ENCODE results near the gene PTPRC.

The PTPRC gene

DNA sequence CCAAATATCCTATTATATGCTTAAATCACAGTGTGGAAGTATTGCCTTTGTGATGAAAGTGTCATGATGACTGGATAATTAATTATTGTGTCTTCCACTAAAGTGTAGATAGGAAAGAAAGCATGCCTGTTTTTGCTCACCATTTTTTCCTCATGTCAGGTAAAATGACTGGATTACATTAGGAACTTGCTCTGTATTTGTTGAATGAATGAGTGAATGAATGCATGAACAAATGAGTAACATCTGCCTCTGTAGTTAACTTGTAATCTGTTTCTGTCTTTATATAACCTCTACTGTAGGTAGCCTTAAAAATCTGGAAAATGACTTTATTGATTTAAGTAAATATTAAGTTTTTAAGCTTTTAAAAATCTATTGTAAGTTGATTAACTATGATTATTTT is 2.9 kb upstream of the PTPRC start:
- ChIA-PET POLR2A (interaction anchor here (1.0 kb wide), 1 partner anchor 15 kb away, joined by 3 read pairs; no protein-coding TSS in a partner anchor), CTCF (interaction anchor here (1.4 to 2.3 kb wide), 4 partner anchors 14 to 38 kb away, joined by 3 to 14 read pairs (median 4); no protein-coding TSS in a partner anchor)
- H3K36me3 ChIP-seq (ENCODE audit: control insufficient read depth in 4 of 4, insufficient read depth in 4 of 4, low read length in 3 of 4): no peaks in the 10 kb centered on the region
- peaks cover 11 to 46% (median 29%) of the 10 kb centered on the region in 4 experiments for H3K4me1 ChIP-seq (ENCODE audit: control extremely low read depth in 1 of 4, control insufficient read depth in 4 of 4, insufficient read depth in 4 of 4, low read length in 3 of 4)
- H3K9me3 ChIP-seq (ENCODE audit: control extremely low read depth in 1 of 5, control insufficient read depth in 4 of 5, insufficient read depth in 2 of 5, low read depth in 1 of 5, low read length in 4 of 5): peaks cover 0 to 8% (median 0%) of the 10 kb centered on the region in 5 experiments
- no peak overlapping the region for H3K27ac ChIP-seq (ENCODE audit: insufficient read depth in 1 of 2, low read depth in 1 of 2, low read length in 2 of 2, poor library complexity in 1 of 2, severe bottlenecking in 2 of 2)
- H3K27me3 ChIP-seq (replicated peaks in 2 of 5; ENCODE audit: control insufficient read depth in 4 of 5, insufficient read depth in 5 of 5, low read length in 4 of 5): no peaks in the 10 kb centered on the region
- no peak for DNase-seq
- H3K4me3 ChIP-seq (ENCODE audit: control insufficient read depth in 1 of 7, extremely low read depth in 1 of 7, insufficient read depth in 4 of 7, low read depth in 2 of 7, low read length in 6 of 7): no peak overlapping the region

DNA sequence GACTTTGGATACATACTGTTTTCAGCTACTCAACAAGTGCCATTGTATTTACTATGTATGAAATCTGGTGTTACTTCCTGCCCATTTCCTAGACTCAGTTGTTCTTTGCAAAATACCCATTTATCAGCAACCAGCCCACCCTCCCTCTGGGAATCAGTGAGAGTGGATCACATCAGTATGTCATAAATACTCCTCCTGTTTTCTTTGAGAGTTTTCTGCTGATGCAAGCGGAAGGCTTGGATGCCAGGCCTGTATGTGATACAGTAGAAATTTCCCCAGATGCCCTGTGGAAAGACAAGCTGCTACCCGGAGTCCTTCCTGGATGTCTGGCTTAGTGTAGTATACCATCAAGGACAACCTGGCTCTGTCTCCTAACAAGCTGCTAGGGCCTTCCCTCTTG is 2.4 kb upstream of the PTPRC start:
- 92% methylated on average over 2 of the region's 2 CpGs for WGBS (ENCODE audit: insufficient coverage)
- no peak for DNase-seq
- no peak overlapping the region for H3K4me3 ChIP-seq (ENCODE audit: control insufficient read depth in 1 of 7, extremely low read depth in 1 of 7, insufficient read depth in 4 of 7, low read depth in 2 of 7, low read length in 6 of 7)
- H3K4me1 ChIP-seq (ENCODE audit: control extremely low read depth in 1 of 4, control insufficient read depth in 4 of 4, insufficient read depth in 4 of 4, low read length in 3 of 4): peaks cover 14 to 46% (median 29%) of the 10 kb centered on the region in 4 experiments
- no peak overlapping the region for H3K27ac ChIP-seq (ENCODE audit: insufficient read depth in 1 of 2, low read depth in 1 of 2, low read length in 2 of 2, poor library complexity in 1 of 2, severe bottlenecking in 2 of 2)
- H3K9me3 ChIP-seq (ENCODE audit: control extremely low read depth in 1 of 5, control insufficient read depth in 4 of 5, insufficient read depth in 2 of 5, low read depth in 1 of 5, low read length in 4 of 5): peaks cover 0 to 8% (median 0%) of the 10 kb centered on the region in 5 experiments
- no peaks in the 10 kb centered on the region for H3K36me3 ChIP-seq (ENCODE audit: control insufficient read depth in 4 of 4, insufficient read depth in 4 of 4, low read length in 3 of 4)
- ChIA-PET CTCF (interaction anchor here (1.4 to 2.3 kb wide), 4 partner anchors 15 to 38 kb away, joined by 3 to 14 read pairs (median 4); no protein-coding TSS in a partner anchor), POLR2A (interaction anchor here (1.0 kb wide), 1 partner anchor 16 kb away, joined by 3 read pairs; no protein-coding TSS in a partner anchor)
- no peaks in the 10 kb centered on the region for H3K27me3 ChIP-seq (replicated peaks in 2 of 5; ENCODE audit: control insufficient read depth in 4 of 5, insufficient read depth in 5 of 5, low read length in 4 of 5)

DNA sequence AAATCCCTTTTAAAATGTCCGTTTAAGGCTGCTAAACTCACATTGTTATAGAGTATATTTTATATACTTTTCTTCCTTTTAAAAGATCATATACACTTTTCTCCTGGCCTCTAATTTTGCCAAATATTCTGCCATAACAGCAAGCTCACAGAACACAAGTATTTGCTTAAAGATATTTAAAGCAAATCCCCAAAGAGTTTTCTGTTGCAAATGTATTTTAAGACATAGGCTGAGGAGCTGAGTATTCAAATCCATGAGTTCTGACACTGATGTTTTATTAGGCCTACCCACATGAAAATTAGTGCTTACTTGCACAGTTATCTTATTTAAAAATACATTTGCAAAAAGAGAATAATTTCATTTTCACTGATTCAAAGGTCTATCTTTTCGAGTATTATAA is 1.7 kb upstream of the PTPRC start:
- CTCF ChIA-PET: interaction anchor here (1.1 to 2.3 kb wide), 3 partner anchors 12 to 26 kb away, joined by 3 to 14 read pairs (median 4); no protein-coding TSS in a partner anchor
- no peak for DNase-seq

DNA sequence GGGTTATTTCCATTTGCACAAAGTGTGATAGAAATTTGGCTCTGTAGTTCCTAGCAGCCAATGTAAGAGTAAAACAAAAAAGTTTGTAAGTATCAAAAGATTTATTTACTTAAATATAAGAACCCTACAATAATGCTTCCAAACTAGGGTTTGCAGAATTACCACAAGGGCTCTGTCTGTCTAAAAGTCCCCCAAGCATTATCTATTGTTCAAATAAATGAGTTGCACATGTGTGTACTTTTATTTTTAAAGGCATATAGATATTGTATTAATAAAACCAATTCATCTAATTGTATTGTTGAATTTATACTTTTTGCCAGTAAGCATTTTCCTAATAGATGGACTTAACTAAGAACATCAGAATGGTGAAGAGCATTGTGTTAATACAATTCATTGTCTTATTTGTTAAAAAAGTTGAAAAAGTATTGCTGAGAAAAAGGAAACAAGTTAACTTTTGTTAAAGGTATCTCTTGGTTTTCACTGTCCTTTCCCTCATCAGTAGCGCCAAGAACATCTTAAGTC is 863 bp upstream of the PTPRC start:
- WGBS (ENCODE audit: insufficient coverage): no CpG with 5 or more reads among the region's 1 CpG
- peaks cover 0 to 1% (median 0%) of the 10 kb centered on the region in 4 experiments for H3K36me3 ChIP-seq (ENCODE audit: control insufficient read depth in 4 of 4, insufficient read depth in 4 of 4, low read length in 3 of 4)
- ChIA-PET POLR2A (no interaction called here), CTCF (interaction anchor here (1.1 to 2.3 kb wide), 3 partner anchors 13 to 17 kb away, joined by 4 to 14 read pairs (median 4); no protein-coding TSS in a partner anchor)
- H3K4me1 ChIP-seq (ENCODE audit: control extremely low read depth in 1 of 4, control insufficient read depth in 4 of 4, insufficient read depth in 4 of 4, low read length in 3 of 4): peaks cover 24 to 54% (median 37%) of the 10 kb centered on the region in 4 experiments
- peak overlapping the region; percentile 97 to 98 for H3K27ac ChIP-seq (ENCODE audit: insufficient read depth in 1 of 2, low read depth in 1 of 2, low read length in 2 of 2, poor library complexity in 1 of 2, severe bottlenecking in 2 of 2)
- H3K27me3 ChIP-seq (replicated peaks in 2 of 5; ENCODE audit: control insufficient read depth in 4 of 5, insufficient read depth in 5 of 5, low read length in 4 of 5): no peaks in the 10 kb centered on the region
- H3K9me3 ChIP-seq (ENCODE audit: control extremely low read depth in 1 of 5, control insufficient read depth in 4 of 5, insufficient read depth in 2 of 5, low read depth in 1 of 5, low read length in 4 of 5): peaks cover 0 to 2% (median 0%) of the 10 kb centered on the region in 5 experiments
- H3K4me3 ChIP-seq (ENCODE audit: control insufficient read depth in 1 of 7, extremely low read depth in 1 of 7, insufficient read depth in 4 of 7, low read depth in 2 of 7, low read length in 6 of 7): peak overlapping the region in 4 of 7 experiments; percentile 5 to 100 (median 70)
- DNase-seq: no peak

More for the DNA sequence above, 1.7 kb upstream of the PTPRC start:
- H3K4me1 ChIP-seq (ENCODE audit: control extremely low read depth in 1 of 4, control insufficient read depth in 4 of 4, insufficient read depth in 4 of 4, low read length in 3 of 4): peaks cover 16 to 46% (median 31%) of the 10 kb centered on the region in 4 experiments
- no peaks in the 10 kb centered on the region for H3K36me3 ChIP-seq (ENCODE audit: control insufficient read depth in 4 of 4, insufficient read depth in 4 of 4, low read length in 3 of 4)
- H3K4me3 ChIP-seq (ENCODE audit: control insufficient read depth in 1 of 7, extremely low read depth in 1 of 7, insufficient read depth in 4 of 7, low read depth in 2 of 7, low read length in 6 of 7): no peak overlapping the region
- no CpG with 5 or more reads among the region's 2 CpGs for WGBS (ENCODE audit: insufficient coverage)
- no peak overlapping the region for H3K27ac ChIP-seq (ENCODE audit: insufficient read depth in 1 of 2, low read depth in 1 of 2, low read length in 2 of 2, poor library complexity in 1 of 2, severe bottlenecking in 2 of 2)
- peaks cover 0 to 8% (median 0%) of the 10 kb centered on the region in 5 experiments for H3K9me3 ChIP-seq (ENCODE audit: control extremely low read depth in 1 of 5, control insufficient read depth in 4 of 5, insufficient read depth in 2 of 5, low read depth in 1 of 5, low read length in 4 of 5)
- POLR2A ChIA-PET: interaction anchor here (1.0 kb wide), 1 partner anchor 16 kb away, joined by 3 read pairs; no protein-coding TSS in a partner anchor
- H3K27me3 ChIP-seq (replicated peaks in 2 of 5; ENCODE audit: control insufficient read depth in 4 of 5, insufficient read depth in 5 of 5, low read length in 4 of 5): no peaks in the 10 kb centered on the region

DNA sequence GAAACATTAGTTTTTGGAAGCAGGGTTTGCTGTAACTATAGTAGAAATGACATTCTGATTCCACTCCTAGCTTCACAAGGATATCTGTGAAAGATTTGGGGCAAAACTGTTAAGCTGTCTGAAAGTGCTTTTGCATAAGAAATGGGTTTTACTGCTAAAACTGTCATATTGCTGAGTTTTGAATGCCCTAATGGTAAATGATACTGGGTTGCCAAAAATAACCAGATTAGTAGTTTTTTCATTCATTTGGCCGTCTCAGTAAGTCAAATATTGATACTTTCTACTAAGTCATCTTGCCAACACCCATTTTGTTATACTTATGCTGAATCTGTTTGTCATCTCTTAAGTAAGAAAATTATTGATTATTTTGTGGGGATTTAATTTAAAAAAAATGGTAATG is 399 bp upstream of the PTPRC start:
- no peak for DNase-seq
- Histone ChIP-seq H3K9me3 (ENCODE audit: control extremely low read depth in 1 of 5, control insufficient read depth in 4 of 5, insufficient read depth in 2 of 5, low read depth in 1 of 5, low read length in 4 of 5) (no peaks in the 10 kb centered on the region), H3K27me3 (replicated peaks in 2 of 5; ENCODE audit: control insufficient read depth in 4 of 5, insufficient read depth in 5 of 5, low read length in 4 of 5) (no peaks in the 10 kb centered on the region), H3K4me1 (ENCODE audit: control extremely low read depth in 1 of 4, control insufficient read depth in 4 of 4, insufficient read depth in 4 of 4, low read length in 3 of 4) (peaks cover 28 to 54% (median 41%) of the 10 kb centered on the region in 4 experiments), H3K27ac (ENCODE audit: insufficient read depth in 1 of 2, low read depth in 1 of 2, low read length in 2 of 2, poor library complexity in 1 of 2, severe bottlenecking in 2 of 2) (peak overlapping the region; percentile 97 to 98), H3K36me3 (ENCODE audit: control insufficient read depth in 4 of 4, insufficient read depth in 4 of 4, low read length in 3 of 4) (peaks cover 0 to 2% (median under 1%) of the 10 kb centered on the region in 4 experiments), H3K4me3 (ENCODE audit: control insufficient read depth in 1 of 7, extremely low read depth in 1 of 7, insufficient read depth in 4 of 7, low read depth in 2 of 7, low read length in 6 of 7) (peak overlapping the region in 5 of 7 experiments; percentile 5 to 100 (median 91))
- WGBS (ENCODE audit: insufficient coverage): no CpG with 5 or more reads among the region's 1 CpG
- ChIA-PET POLR2A (interaction anchor here (1.4 kb wide), 1 partner anchor 43 kb away, joined by 6 read pairs; no protein-coding TSS in a partner anchor), CTCF (interaction anchor here (1.2 kb wide), 1 partner anchor 17 kb away, joined by 4 read pairs; no protein-coding TSS in a partner anchor)

DNA sequence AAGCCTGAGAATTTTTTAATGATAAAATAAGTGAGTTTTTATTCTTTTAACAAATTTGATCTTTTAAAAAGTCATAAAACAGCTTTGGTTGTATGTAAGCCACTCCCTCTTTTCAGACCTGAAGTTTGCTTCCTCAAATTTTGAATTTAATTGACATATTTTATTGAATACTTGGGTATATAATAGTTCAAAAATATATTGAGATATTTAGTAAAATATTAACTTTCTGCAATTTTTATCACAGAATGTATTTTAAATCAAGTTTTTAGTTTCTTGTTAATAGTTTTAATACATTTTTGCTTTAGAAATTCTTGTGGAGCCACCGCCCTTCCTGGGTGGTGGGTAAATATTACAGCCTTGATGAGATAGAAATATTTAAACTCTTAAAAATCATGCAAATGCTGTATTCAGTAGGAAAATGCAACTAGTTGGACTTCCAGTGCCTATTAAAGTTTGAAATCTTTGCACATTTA is 867 bp downstream of the PTPRC start:
- POLR2A ChIA-PET: interaction anchor here (0.6 to 1.9 kb wide), 4 partner anchors 19 to 45 kb away, joined by 3 to 6 read pairs (median 4); no protein-coding TSS in a partner anchor
- Histone ChIP-seq H3K4me3 (ENCODE audit: control insufficient read depth in 1 of 7, extremely low read depth in 1 of 7, insufficient read depth in 4 of 7, low read depth in 2 of 7, low read length in 6 of 7) (peak overlapping the region in 6 of 7 experiments; percentile 73 to 100 (median 94)), H3K9me3 (ENCODE audit: control extremely low read depth in 1 of 5, control insufficient read depth in 4 of 5, insufficient read depth in 2 of 5, low read depth in 1 of 5, low read length in 4 of 5) (no peaks in the 10 kb centered on the region), H3K27ac (ENCODE audit: insufficient read depth in 1 of 2, low read depth in 1 of 2, low read length in 2 of 2, poor library complexity in 1 of 2, severe bottlenecking in 2 of 2) (peak overlapping the region; percentile 97 to 98), H3K27me3 (replicated peaks in 2 of 5; ENCODE audit: control insufficient read depth in 4 of 5, insufficient read depth in 5 of 5, low read length in 4 of 5) (no peaks in the 10 kb centered on the region), H3K4me1 (ENCODE audit: control extremely low read depth in 1 of 4, control insufficient read depth in 4 of 4, insufficient read depth in 4 of 4, low read length in 3 of 4) (peaks cover 34 to 58% (median 42%) of the 10 kb centered on the region in 4 experiments), H3K36me3 (ENCODE audit: control insufficient read depth in 4 of 4, insufficient read depth in 4 of 4, low read length in 3 of 4) (peaks cover 3 to 7% (median 5%) of the 10 kb centered on the region in 4 experiments)
- peak in 2 of 3 donors; percentile 49 to 59 for DNase-seq
- CTCF ChIA-PET: interaction anchor here (1.2 to 1.3 kb wide), 2 partner anchors 19 to 32 kb away, joined by 3 read pairs; no protein-coding TSS in a partner anchor
- no CpG with 5 or more reads among the region's 1 CpG for WGBS (ENCODE audit: insufficient coverage)

Measured in common myeloid progenitor, CD34-positive (primary cell).